ENCODE measurements around the gene UGCG.
"Not testable (repeated sequence)": the region's sequence is repeated elsewhere in the genome, so short reads cannot be mapped to it uniquely, and the experiment has no call there.

Gene UGCG

GRCh38 chr9:111957856-111958631, 61.4 kb downstream of the UGCG start:
- no peak for DNase-seq

- no peak for DNase-seq
These were observed 63.1 kb downstream of the UGCG start for GRCh38 chr9:111959468-111960359.

DNA sequence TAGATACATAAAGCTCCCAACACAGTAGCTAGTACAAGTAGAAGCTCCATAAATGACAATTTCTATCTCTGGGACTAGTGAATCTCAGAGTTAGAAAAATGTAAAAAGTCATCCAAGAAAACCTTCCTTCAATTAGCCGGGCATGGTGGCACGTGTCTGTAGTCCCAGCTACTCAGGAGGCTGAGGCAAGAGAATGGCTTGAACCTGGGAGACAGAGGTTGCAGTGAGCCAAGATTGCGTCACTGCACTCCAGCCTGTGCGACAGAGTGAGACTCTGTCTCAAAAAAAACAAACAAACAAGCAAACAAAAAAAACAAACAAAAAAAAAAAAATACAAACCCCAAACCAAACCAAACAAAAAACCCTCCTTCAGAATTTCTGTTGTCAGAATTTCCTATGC, 63.9 kb downstream of the UGCG start:
- DNase-seq = not testable (repeated sequence)

DNA sequence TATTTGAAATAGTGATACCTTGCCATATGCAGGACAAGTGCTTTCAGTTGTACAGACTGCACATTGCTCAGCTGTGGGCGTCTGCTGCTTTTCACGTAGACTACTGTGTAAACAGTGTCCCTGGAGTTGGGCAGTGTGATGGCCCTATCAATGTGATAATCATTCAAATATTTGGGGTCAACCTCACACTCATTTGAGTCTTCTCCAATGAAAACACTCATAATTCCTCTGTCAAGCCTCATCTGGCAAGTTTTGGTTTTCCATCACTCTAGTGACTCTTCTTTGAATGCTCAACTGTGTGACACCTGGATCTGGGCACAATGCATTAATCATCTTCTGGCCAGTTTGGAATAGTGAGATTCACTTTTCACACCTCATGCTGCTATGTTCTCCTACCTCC, 64.4 kb downstream of the UGCG start:
- DNase-seq = no peak

- no peak for DNase-seq
These were observed 65.0 kb downstream of the UGCG start for GRCh38 chr9:111961575-111961974.

DNA sequence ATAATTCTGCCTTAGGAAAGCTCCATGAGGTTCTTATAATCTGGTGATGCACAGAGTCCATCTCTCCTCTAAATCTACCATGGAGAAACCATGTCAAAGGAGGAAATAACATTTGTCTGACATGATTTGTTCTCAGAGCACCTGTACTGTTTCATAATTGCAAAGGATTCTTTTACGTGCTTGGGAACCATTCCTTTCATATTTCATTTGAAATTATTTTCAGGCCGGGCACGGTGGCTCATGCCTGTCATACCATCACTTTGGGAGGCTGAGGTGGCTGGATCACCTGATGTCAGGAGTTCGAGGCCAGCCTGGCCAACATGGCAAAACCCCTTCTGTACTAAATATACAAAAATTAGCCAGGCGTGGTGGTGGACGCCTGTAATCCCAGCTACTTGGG, 65.4 kb downstream of the UGCG start:
- DNase-seq = no peak

DNA sequence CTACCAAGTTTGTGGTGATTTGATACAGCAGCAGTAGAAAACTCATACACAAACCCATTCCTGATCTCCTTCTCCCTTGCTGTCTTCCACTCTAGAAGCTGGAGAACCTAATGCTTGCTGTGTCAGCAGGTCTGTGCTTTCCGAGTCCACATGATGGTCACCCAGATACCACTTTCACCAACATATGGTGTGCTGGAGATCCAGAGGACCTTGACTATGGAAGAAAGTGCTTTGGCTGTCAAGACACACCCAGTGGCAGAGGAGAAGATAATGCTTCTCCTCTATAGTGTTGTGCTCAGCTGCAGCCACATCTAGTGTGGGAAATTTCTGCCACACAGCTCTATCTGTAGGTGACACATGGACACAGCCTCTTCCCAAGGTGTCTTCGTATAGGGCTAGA, 67.4 kb downstream of the UGCG start:
- DNase-seq = no peak

GRCh38 chr9:111965566-111966019, 69.0 kb downstream of the UGCG start:
- no peak for DNase-seq

DNA sequence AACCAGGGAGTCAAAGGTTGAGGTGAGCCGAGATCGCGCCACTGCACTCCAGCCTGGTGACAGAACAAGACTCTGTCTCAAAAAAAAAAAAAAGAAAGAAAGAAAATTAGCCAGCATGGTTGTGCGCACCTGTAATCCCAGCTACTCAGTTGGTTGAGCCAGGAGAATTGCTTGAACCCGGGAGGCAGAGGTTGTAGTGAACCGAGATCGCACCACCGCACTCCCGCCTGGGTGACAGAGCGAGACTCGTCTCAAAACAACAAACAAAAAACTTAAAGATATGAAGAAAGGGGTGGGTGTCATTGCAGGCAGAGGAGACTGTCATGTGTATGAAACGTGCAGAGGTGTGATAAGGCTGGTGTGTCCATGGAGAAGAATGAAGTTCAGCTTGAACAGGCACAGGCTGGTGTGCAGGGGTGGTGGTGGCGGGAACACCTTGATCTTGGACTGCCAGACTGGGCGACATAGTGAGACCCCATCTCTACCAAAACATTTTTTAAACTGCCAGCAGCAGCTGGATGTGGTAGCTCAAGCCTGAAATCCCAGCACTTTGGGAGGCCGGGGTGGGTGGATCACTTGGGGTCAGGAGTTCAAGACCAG, 69.6 kb downstream of the UGCG start:
- no peak for DNase-seq

DNA sequence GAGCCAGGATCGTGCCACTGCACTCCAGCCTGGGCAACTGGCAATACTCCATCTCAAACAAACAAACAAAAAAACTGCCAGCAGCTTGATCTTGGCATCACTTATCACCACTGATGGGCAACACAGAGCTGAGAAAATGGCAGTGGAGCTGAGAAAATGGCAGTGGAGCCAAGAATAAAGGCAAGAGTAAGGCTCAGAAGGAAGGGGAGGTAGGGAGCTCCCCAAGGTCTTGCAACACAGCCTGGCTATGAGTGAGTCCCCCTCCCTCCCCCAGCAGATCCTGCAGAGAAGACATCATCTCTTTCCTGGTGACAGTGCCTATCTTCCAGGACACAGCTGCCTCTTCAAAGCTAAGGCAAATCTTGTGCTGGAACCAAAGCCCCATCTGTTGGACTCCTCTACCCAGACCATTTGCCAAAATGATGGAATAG, 70.3 kb downstream of the UGCG start:
- no peak for DNase-seq

- DNase-seq = no peak
These were observed 71.0 kb downstream of the UGCG start for GRCh38 chr9:111967621-111968020.

- no peak for DNase-seq
These were observed 72.4 kb downstream of the UGCG start for GRCh38 chr9:111969061-111969460.

- no peak for DNase-seq
These were observed 73.0 kb downstream of the UGCG start for GRCh38 chr9:111969622-111970021.

DNA sequence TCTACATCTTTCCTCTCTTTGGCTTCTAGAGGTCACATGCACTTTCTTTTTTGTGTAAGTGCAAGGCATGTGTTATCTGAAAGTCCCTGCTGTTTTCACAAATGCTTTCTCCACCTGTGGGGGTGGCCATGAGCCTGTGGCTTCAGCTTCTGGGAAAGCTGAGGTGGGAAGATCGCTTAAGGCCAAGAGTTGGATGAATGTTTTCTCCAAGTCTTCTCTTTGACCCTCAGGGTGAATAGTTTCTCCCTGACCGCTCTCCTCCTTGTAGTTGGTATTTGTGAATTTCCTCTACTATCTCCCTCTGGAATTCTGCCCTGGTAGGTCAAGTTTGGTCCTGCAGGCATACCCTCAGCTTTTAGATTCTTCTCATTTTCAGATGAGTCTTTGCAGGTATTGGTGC, 74.2 kb downstream of the UGCG start:
- no peak for DNase-seq

GRCh38 chr9:111974092-111974681, 77.6 kb downstream of the UGCG start:
- DNase-seq = no peak

- no peak for DNase-seq
These were observed 79.1 kb downstream of the UGCG start for GRCh38 chr9:111975709-111976108.

DNA sequence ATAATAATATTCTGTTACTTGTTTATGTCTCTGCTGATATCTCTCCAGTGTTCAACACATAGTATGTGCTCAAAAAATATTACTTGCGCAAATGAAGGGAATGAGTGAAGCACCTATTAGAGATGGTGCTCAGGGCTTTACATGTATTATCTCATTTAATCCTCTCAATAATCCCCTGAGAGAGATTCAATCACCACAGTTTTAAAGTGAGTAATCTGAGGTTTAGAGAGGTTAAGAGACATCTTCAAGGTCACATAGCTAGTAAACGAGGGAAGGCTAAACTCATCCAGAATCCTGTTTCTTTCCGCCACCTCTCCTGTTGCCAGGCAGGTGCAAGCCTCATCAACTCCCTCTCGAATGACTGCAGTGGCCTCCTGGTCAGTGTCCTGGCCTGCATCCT, 82.0 kb downstream of the UGCG start:
- no peak for DNase-seq

DNA sequence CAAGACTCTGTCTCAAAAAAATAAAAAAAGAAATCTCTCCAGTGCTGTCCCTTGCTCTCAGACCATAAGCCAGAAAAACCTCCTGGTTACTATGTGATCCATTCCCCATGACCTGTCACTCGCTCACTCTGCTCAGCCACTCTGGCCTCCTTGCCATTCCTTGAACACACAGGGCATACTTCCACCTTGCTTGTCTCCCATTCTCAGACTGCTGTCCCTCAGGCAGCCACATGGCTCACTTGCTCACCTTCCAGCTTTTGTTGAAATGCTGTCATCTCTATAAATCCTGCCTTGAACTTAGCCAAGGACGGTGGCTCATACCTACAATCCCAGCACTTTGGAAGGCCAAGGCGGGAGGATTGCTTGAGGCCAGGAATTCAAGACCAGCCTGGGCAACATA, 82.9 kb downstream of the UGCG start:
- DNase-seq = no peak

DNA sequence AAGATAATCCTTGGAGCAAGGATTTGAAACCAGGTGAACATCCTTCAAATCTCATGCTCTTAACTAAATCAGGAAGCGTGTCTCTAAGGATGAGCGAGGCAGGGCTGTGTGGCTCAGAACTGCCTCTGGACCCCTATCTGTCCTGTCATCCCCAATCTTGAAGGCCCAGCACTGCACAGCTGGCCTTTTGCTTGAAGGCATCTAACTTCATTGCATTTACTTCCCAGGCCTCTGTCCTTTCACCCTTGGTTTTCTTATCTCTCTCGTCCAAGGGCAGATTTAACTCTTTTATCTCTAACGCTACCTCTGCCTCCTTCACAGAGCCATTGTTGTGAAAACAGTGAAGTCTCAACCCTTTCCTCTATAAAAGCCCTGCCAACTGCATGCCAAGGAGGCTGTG, 83.8 kb downstream of the UGCG start:
- no peak for DNase-seq

GRCh38 chr9:111983484-111983908, 86.9 kb downstream of the UGCG start:
- no peak for DNase-seq

- DNase-seq = no peak
These were observed 87.6 kb downstream of the UGCG start for GRCh38 chr9:111984086-111984802.

All from activated gamma-delta T cell treated with Interleukin-2 at 50 U/mL for 16 hours (primary cell).